Heart left ventricle (tissue), 13 donors: ENCODE data around the gene U2SURP.

Source experiments
- CTCF ChIP-seq, 12 donors: fragments of 200-600 bp; sonication (generic) in 4 of 12; IDR thresholded peaks; one replicate each; pipeline versions ENCODE4 v1.5.0 to v1.8.0; 2018 to 2022; ENCODE audit warnings: antibody characterized with exemption in 12 of 12, mild to moderate bottlenecking in 5 of 12
- POLR2A ChIP-seq, 2 donors: fragments of 450-650 bp; IDR thresholded peaks; one replicate each; pipeline ENCODE4 v1.6.1; 2017; ENCODE audit warnings: antibody characterized with exemption in 2 of 2, mild to moderate bottlenecking in 2 of 2, moderate library complexity in 2 of 2
- donor health status: ischemic (EF 13 %, LVEDD 7.1; RV severe dilation, severe dysfunction).
- donor health status: DM: no; HTN: yes; CAD: no.
- donor health status: DM: no; HTN: no; CAD: no.
- donor health status: ischemic (EF 25% LVEDD 6.9; RV normal size, moderate dysfunction).
- donor health status: ischemic (EF 25% LVEDD 5.7; RV mildly dilated, moderate dysfunction).
- donor health status: ischemic (EF 35%, LVEDD 5.7; RV mildly dilated, moderate dysfunction).
- donor health status: nonischemic (EF 11% LVEDD 7.7; RV severe dilation, severe dysfunction).
- donor health status: DM: yes; HTN: yes; CAD: no.
- donor health status: PGD.
- donor health status: ischemic (EF 29% LVEDD 5.4; RV normal size, mild dysfunction).
- donor health status: nonischemic (EF 23%, LVEDD 6.1; RV moderate dilation, normal function).

- TF ChIP-seq POLR2A (IDR thresholded peaks at IDR 0.05) = no peak
- TF ChIP-seq CTCF (IDR thresholded peaks at IDR 0.05) = no peak
These were observed 96.8 kb downstream of the U2SURP start for GRCh38 chr3:143098032-143098764.
